ENCODE data around the gene NCOA6. TPM values are rescaled to one million over a fixed set of nuclear protein-coding genes. Genes with fewer than 3 reads are reported as not detected.
"Not testable (repeated sequence)": the region's sequence is repeated elsewhere in the genome, so short reads cannot be mapped to it uniquely, and the experiment has no call there.

NCOA6 gene
- total and polyA plus RNA-seq, 2 donors (not counting 1 experiment from before 2014, with no cell fraction given) = 16.0 to 31.9 TPM

GRCh38 chr20:34715384-34715783, 110.1 kb downstream of the NCOA6 start:
- no peak for TF ChIP-seq EZH2 (IDR thresholded peaks at IDR 0.05; ENCODE audit: borderline replicate concordance, insufficient read depth, low read depth, low read length, poor library complexity, severe bottlenecking)
- TF ChIP-seq, protein P1, sequence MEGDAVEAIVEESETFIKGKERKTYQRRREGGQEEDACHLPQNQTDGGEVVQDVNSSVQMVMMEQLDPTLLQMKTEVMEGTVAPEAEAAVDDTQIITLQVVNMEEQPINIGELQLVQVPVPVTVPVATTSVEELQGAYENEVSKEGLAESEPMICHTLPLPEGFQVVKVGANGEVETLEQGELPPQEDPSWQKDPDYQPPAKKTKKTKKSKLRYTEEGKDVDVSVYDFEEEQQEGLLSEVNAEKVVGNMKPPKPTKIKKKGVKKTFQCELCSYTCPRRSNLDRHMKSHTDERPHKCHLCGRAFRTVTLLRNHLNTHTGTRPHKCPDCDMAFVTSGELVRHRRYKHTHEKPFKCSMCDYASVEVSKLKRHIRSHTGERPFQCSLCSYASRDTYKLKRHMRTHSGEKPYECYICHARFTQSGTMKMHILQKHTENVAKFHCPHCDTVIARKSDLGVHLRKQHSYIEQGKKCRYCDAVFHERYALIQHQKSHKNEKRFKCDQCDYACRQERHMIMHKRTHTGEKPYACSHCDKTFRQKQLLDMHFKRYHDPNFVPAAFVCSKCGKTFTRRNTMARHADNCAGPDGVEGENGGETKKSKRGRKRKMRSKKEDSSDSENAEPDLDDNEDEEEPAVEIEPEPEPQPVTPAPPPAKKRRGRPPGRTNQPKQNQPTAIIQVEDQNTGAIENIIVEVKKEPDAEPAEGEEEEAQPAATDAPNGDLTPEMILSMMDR (IDR thresholded peaks at IDR 0.05) = no peak
- no peak overlapping the region for H3K27ac ChIP-seq (ENCODE audit: low read length in 2 of 2)
- no peak for DNase-seq
- no peak overlapping the region for H3K4me2 ChIP-seq (replicated peaks; ENCODE audit: low read depth, low read length, poor library complexity, severe bottlenecking)
- peaks cover 4% of the 10 kb centered on the region for H4K20me1 ChIP-seq (ENCODE audit: control insufficient read depth, insufficient read depth, low read length, poor library complexity, severe bottlenecking)
- no peak overlapping the region for H3K9ac ChIP-seq (ENCODE audit: low read length)
- no peak for ATAC-seq (ENCODE audit: low read depth)
- H3K4me3 ChIP-seq (ENCODE audit: control extremely low read depth in 1 of 5, extremely low read depth in 1 of 5, insufficient read depth in 1 of 5, low read depth in 2 of 5, low read length in 4 of 5) = no peak overlapping the region
- H3K79me2 ChIP-seq (ENCODE audit: control insufficient read depth, insufficient read depth, low read length) = no peaks in the 10 kb centered on the region
- Mint-ChIP-seq H3K27ac (no peak overlapping the region), H3K9me3 (ENCODE audit: insufficient read depth) (no peaks in the 10 kb centered on the region), H3K27me3 (no peaks in the 10 kb centered on the region), H3K4me3 (no peak overlapping the region), H3K4me1 (peaks cover 20% of the 10 kb centered on the region)
- H2AFZ ChIP-seq (ENCODE audit: insufficient read depth, low read depth, low read length, poor library complexity, severe bottlenecking) = no peak overlapping the region
- ChIA-PET CTCF (interaction anchor here (0.5 to 1.6 kb wide), 2 partner anchors 52 to 679 kb away, joined by 3 read pairs; no protein-coding TSS in a partner anchor), POLR2A (interaction anchor here (0.7 kb wide), 1 partner anchor 57 kb away, joined by 6 read pairs; no protein-coding TSS in a partner anchor)
- intact Hi-C loops (cut with micrococcal nuclease) = no loop called here
- no peaks in the 10 kb centered on the region for H3K9me3 ChIP-seq (ENCODE audit: control extremely low read depth in 1 of 3, control insufficient read depth in 2 of 3, insufficient read depth in 1 of 3, low read length in 2 of 3)
- 100% methylated on average over 2 of the region's 4 CpGs for WGBS (ENCODE audit: insufficient coverage)
- peaks cover 0 to 9% of the 10 kb centered on the region in 2 experiments for H3K36me3 ChIP-seq (replicated peaks in 1 of 2; ENCODE audit: control extremely low read depth in 1 of 2, control insufficient read depth in 1 of 2, extremely low read depth in 1 of 2, insufficient read depth in 2 of 2, low read length in 1 of 2)
- H3K4me1 ChIP-seq (ENCODE audit: control insufficient read depth in 2 of 2, insufficient read depth in 2 of 2, low read length in 2 of 2) = peaks cover 2 to 9% of the 10 kb centered on the region in 2 donors
- no peaks in the 10 kb centered on the region for H3K27me3 ChIP-seq (replicated peaks in 1 of 4; ENCODE audit: control extremely low read depth in 1 of 4, control insufficient read depth in 3 of 4, insufficient read depth in 4 of 4, low read length in 3 of 4)

DNA sequence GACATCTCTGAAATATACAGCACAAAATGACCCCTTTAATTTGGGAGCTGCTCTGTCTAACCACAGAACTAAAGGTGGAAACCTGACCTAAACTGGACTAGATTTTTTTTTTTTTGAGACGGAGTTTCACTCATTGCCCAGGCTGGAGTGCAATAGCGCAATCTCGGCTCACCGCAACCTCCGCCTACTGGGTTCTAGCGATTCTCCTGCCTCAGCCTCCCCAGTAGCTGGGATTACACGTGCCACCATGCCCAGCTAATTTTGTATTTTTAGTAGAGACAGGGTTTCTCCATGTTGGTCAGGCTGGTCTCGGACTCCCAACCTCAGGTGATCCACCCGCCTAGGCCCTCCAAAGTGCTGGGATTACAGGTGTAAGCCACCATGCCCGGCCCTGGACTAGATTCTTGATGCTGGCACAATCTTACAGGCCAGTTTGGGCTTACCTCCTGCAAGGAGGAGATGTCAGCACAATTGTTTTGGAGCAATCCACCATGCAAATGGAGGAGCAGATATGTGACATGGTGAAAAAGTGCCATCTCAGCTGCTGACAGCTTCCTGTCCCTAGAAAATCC, 111.4 kb downstream of the NCOA6 start:
- H4K20me1 ChIP-seq (ENCODE audit: control insufficient read depth, insufficient read depth, low read length, poor library complexity, severe bottlenecking); DNase-seq; H3K9ac ChIP-seq (ENCODE audit: low read length); H2AFZ ChIP-seq (ENCODE audit: insufficient read depth, low read depth, low read length, poor library complexity, severe bottlenecking); H3K27me3 Mint-ChIP-seq; H3K79me2 ChIP-seq (ENCODE audit: control insufficient read depth, insufficient read depth, low read length); H3K9me3 Mint-ChIP-seq (ENCODE audit: insufficient read depth); H3K4me2 ChIP-seq (replicated peaks; ENCODE audit: low read depth, low read length, poor library complexity, severe bottlenecking); H3K4me3 ChIP-seq (ENCODE audit: control extremely low read depth in 1 of 5, extremely low read depth in 1 of 5, insufficient read depth in 1 of 5, low read depth in 2 of 5, low read length in 4 of 5); H3K4me3 Mint-ChIP-seq; H3K4me1 ChIP-seq (ENCODE audit: control insufficient read depth in 2 of 2, insufficient read depth in 2 of 2, low read length in 2 of 2); H3K9me3 ChIP-seq (ENCODE audit: control extremely low read depth in 1 of 3, control insufficient read depth in 2 of 3, insufficient read depth in 1 of 3, low read length in 2 of 3); H3K27me3 ChIP-seq (replicated peaks in 1 of 4; ENCODE audit: control extremely low read depth in 1 of 4, control insufficient read depth in 3 of 4, insufficient read depth in 4 of 4, low read length in 3 of 4); H3K36me3 ChIP-seq (replicated peaks in 1 of 2; ENCODE audit: control extremely low read depth in 1 of 2, control insufficient read depth in 1 of 2, extremely low read depth in 1 of 2, insufficient read depth in 2 of 2, low read length in 1 of 2); ATAC-seq (ENCODE audit: low read depth); H3K27ac Mint-ChIP-seq; H3K27ac ChIP-seq (ENCODE audit: low read length in 2 of 2); intact Hi-C loops (cut with micrococcal nuclease): not testable (repeated sequence)
- peaks cover 14% of the 10 kb centered on the region for H3K4me1 Mint-ChIP-seq
- POLR2A ChIA-PET = interaction anchor here (0.6 kb wide), 1 partner anchor 37 kb away, joined by 3 read pairs; no protein-coding TSS in a partner anchor
- 100% methylated on average over 7 of the region's 10 CpGs for WGBS (ENCODE audit: insufficient coverage)
- CTCF ChIA-PET = interaction anchor here (0.6 to 1.6 kb wide), 7 partner anchors 18 to 1172 kb away, joined by 3 to 5 read pairs (median 3); no protein-coding TSS in a partner anchor

All from B cell (primary cell).